Uterus (tissue), 4 donors: ENCODE data around the gene GALNT2. TPM values are rescaled to one million over a fixed set of nuclear protein-coding genes. Genes with fewer than 3 reads are reported as not detected.

Experiments
- DNase-seq, 2 donors: peaks; one replicate each; pipeline ENCODE4 v3.0.0-alpha.2; 2019 to 2020
- H3K27ac ChIP-seq, 2 donors: fragments of 200-600 bp; sonication (generic); 1 replicate in 1 of 2; 2 replicates in 1 of 2; pipeline ENCODE4 v1.5.1; 2016 to 2018
- H3K27me3 ChIP-seq, 2 donors: fragments of 200-600 bp; sonication (generic); one replicate each; pipeline ENCODE4 v1.5.1; 2018 to 2019; ENCODE audit warnings: control low read depth in 1 of 2
- H3K36me3 ChIP-seq, 2 donors: fragments of 200-600 bp; sonication (generic); one replicate each; pipeline ENCODE4 v1.5.1; 2019; ENCODE audit warnings: control low read depth in 1 of 2
- H3K4me1 ChIP-seq, 2 donors: fragments of 200-600 bp; sonication (generic); one replicate each; pipeline ENCODE4 v1.5.1; 2018 to 2019; ENCODE audit warnings: control low read depth in 1 of 2
- H3K4me3 ChIP-seq, 2 donors: fragments of 200-600 bp; sonication (generic); 1 replicate in 1 of 2; 2 replicates in 1 of 2; pipeline ENCODE4 v1.5.1; 2018 to 2019; ENCODE audit warnings: mild to moderate bottlenecking in 1 of 2
- H3K9me3 ChIP-seq, 2 donors: fragments of 200-600 bp; sonication (generic); one replicate each; pipeline ENCODE4 v1.5.1; 2019; ENCODE audit warnings: control low read depth in 1 of 2
- POLR2A ChIP-seq, 2 donors: fragments of 450-650 bp; IDR thresholded peaks; one replicate each; pipeline ENCODE4 v1.6.1; 2016; ENCODE audit warnings: antibody characterized with exemption in 2 of 2, mild to moderate bottlenecking in 1 of 2, moderate library complexity in 1 of 2
- intact Hi-C: fragments of 100-400 bp; cut with DNase I; formaldehyde crosslinking; loops from one replicate; pipeline ENCODE4 v1.15.1; 2023; ENCODE audit warnings: low total_unique reads
- total RNA-seq, 4 donors: library from RNA; depleted of rRNA in 3 of 4; stranded (reverse); fragments of >200 nt in 3 of 4; gene quantifications; one replicate each; pipeline versions ENCODE4 v1.1.0 to v1.2.4, GENCODE V29; 2014 to 2023
- TF ChIP-seq, protein P1 (sequence below), 4 experiments: fragments of 200-600 bp in 2 of 4; fragments of 450-650 bp in 2 of 4; sonication (generic) in 2 of 4; IDR thresholded peaks; one replicate each; pipeline ENCODE4 v1.5.1; 2016 to 2019; ENCODE audit warnings: antibody characterized with exemption in 4 of 4, mild to moderate bottlenecking in 2 of 4, moderate library complexity in 1 of 4
- donor health status: DM: yes; HTN: yes; CAD: no.

GALNT2 gene
- total RNA-seq, 4 donors from 2014 or later: 13.6 to 51.6 (median 39.6) TPM

DNA sequence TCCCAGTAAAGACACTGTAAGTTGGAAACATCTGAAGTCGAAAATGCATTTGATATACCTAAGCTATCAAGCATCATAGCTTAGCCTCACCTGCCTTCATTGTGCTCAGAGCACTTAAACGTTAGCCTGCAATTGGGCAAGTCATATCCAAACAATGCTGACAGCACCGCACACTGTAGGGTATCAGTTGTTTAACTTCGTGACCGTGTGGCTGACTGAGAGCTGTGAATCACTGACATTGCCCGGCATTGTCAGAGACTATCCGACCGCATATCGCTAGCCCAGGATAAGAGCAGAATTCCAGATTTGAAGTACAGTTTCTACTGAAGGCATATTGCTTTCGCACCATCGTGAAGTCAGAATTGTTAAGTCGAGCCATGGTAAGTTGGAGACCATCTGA lies 41.5 kb downstream of the GALNT2 start:
- no peak overlapping the region for H3K27ac ChIP-seq
- H3K27me3 ChIP-seq: no peaks in the 10 kb centered on the region
- DNase-seq: no peak
- intact Hi-C loops: no loop called here
- no peak overlapping the region for H3K4me3 ChIP-seq
- no peaks in the 10 kb centered on the region for H3K9me3 ChIP-seq
- no peaks in the 10 kb centered on the region for H3K36me3 ChIP-seq
- peaks cover 4 to 15% of the 10 kb centered on the region in 2 donors for H3K4me1 ChIP-seq
- TF ChIP-seq, protein P1, sequence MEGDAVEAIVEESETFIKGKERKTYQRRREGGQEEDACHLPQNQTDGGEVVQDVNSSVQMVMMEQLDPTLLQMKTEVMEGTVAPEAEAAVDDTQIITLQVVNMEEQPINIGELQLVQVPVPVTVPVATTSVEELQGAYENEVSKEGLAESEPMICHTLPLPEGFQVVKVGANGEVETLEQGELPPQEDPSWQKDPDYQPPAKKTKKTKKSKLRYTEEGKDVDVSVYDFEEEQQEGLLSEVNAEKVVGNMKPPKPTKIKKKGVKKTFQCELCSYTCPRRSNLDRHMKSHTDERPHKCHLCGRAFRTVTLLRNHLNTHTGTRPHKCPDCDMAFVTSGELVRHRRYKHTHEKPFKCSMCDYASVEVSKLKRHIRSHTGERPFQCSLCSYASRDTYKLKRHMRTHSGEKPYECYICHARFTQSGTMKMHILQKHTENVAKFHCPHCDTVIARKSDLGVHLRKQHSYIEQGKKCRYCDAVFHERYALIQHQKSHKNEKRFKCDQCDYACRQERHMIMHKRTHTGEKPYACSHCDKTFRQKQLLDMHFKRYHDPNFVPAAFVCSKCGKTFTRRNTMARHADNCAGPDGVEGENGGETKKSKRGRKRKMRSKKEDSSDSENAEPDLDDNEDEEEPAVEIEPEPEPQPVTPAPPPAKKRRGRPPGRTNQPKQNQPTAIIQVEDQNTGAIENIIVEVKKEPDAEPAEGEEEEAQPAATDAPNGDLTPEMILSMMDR (IDR thresholded peaks at IDR 0.05): no peak
- no peak for TF ChIP-seq POLR2A (IDR thresholded peaks at IDR 0.05)

- Histone ChIP-seq H3K4me3 (no peak overlapping the region), H3K9me3 (no peaks in the 10 kb centered on the region), H3K4me1 (peaks cover 3 to 14% of the 10 kb centered on the region in 2 donors), H3K36me3 (no peaks in the 10 kb centered on the region), H3K27me3 (no peaks in the 10 kb centered on the region), H3K27ac (no peak overlapping the region)
- intact Hi-C loops: no loop called here
- no peak for DNase-seq
- TF ChIP-seq, protein P1 (IDR thresholded peaks at IDR 0.05): no peak
- no peak for TF ChIP-seq POLR2A (IDR thresholded peaks at IDR 0.05)
Observed at GRCh38 chr1:230109066-230109465, 42.0 kb downstream of the GALNT2 start.

DNA sequence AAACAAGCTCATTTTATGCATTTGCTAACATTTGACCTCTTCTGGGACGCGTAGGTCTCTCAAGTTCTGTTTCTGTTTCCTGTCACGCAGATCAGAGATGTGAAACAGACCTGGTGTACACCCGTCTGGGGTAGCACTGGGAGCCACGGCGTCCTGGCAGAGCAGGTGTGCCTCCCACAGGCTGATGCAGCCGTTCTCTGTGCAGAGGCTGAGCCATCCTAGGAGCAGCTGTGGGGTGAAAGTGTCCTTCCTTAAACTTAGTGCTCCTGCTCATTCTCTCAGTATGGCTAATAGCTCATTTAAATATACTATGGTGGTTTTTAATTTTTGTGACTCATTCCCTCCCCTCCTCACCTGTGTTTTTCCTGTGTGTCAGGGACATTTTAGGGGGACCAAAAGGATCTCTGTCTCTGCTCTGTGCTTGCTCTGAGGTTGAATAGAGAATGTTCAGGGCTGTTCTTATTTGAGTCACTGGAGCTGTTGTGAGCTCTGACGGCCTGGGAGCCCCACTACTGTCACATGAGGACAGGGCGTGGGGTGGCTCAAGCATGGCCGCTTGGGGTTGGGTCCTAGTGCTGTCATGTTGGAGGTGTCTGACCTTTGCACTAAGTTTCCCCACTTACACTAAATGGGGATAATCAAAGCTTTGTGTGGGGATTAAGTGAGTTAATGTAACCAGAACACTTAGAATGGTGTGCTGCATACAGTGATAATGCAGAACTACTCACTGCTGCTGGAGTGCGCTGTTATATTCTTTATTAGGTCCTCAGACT lies 43.0 kb downstream of the GALNT2 start:
- Histone ChIP-seq H3K36me3 (no peaks in the 10 kb centered on the region), H3K4me3 (no peak overlapping the region), H3K27me3 (no peaks in the 10 kb centered on the region), H3K27ac (no peak overlapping the region), H3K4me1 (peaks cover 0 to 3% of the 10 kb centered on the region in 2 donors), H3K9me3 (no peaks in the 10 kb centered on the region)
- no peak for TF ChIP-seq POLR2A (IDR thresholded peaks at IDR 0.05)
- TF ChIP-seq, protein P1 (IDR thresholded peaks at IDR 0.05): no peak
- intact Hi-C loops: no loop called here
- peak in 1 of 2 donors; percentile 41 for DNase-seq

DNA sequence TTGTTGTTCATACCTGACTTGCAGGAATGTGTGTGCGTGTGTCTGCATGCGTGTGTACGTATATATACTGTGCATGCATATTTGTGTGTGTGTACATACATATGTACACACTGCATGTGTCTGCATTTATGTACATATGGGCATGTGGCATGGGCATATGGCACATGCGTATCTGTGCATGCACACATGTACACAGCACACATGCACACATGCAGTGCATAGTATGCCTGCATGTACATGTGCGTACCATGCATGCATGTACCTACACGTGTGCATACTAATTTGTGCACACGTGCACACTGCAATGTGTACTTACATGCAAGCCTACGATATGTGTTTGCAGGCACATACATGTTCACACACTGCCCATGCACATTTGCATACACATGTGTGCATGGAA lies 43.9 kb downstream of the GALNT2 start:
- DNase-seq: no peak
- H3K9me3 ChIP-seq: no peaks in the 10 kb centered on the region
- intact Hi-C loops: no loop called here
- H3K36me3 ChIP-seq: no peaks in the 10 kb centered on the region
- H3K27me3 ChIP-seq: no peaks in the 10 kb centered on the region
- TF ChIP-seq POLR2A (IDR thresholded peaks at IDR 0.05): no peak
- TF ChIP-seq, protein P1 (IDR thresholded peaks at IDR 0.05): no peak
- H3K4me1 ChIP-seq: no peaks in the 10 kb centered on the region
- no peak overlapping the region for H3K4me3 ChIP-seq
- no peak overlapping the region for H3K27ac ChIP-seq

DNA sequence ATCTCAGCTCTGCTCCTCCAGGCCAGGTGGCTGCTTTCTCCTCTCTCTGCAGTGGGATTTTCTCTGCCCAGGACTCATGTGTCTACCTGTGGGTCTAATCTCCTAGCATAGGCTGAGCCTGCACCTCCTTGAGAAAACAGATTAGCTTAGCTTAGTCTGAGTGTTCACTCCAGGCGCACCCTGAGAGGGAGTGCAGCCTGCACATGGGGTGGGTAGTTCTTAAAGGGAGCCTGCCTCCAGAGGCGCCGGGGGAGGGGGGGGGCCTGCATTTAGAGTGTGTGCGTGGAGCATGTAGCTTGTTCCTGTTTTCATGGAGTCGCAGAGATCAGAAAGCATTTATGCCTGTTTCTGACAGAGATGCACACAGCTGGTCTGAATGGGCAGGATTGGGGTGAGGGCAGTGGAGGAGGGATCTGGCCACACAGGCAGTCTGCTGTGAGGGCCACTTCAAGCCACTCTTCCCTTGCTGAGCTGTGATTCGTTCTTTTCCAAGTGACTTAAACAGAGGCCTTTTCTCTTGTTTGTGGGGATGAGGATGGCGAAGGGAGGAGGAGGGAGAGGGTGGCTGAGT lies 45.2 kb downstream of the GALNT2 start:
- intact Hi-C loops: no loop called here
- Histone ChIP-seq H3K9me3 (no peaks in the 10 kb centered on the region), H3K4me1 (no peaks in the 10 kb centered on the region), H3K27me3 (no peaks in the 10 kb centered on the region), H3K36me3 (no peaks in the 10 kb centered on the region), H3K27ac (no peak overlapping the region), H3K4me3 (no peak overlapping the region)
- TF ChIP-seq, protein P1 (IDR thresholded peaks at IDR 0.05): no peak
- no peak for TF ChIP-seq POLR2A (IDR thresholded peaks at IDR 0.05)
- no peak for DNase-seq
